ENCODE data around the gene BCL7C.

GRCh38 chr16:30867747-30868146 lies 26.1 kb downstream of the BCL7C start:
- TF ChIP-seq CTCF (conservative IDR thresholded peaks at IDR 0.05): peak; percentile 47
- TF ChIP-seq EZH2 (IDR thresholded peaks at IDR 0.05; ENCODE audit: low read depth): no peak

All from PC-9 (cell line).